Measurements from ENCODE around the gene ADNP2.

- TF ChIP-seq MAX (IDR thresholded peaks at IDR 0.05; ENCODE audit: low read depth, low read length) (no peak), POLR2A (IDR thresholded peaks at IDR 0.05; ENCODE audit: extremely low read depth, insufficient read length) (no peak), CTCF (IDR thresholded peaks at IDR 0.05; ENCODE audit: low read depth, low read length) (no peak)
Observed at GRCh38 chr18:80183273-80184050, 74.4 kb downstream of the ADNP2 start.

Measured in NB4 (cell line).